Glomerular endothelial cell (primary cell): ENCODE measurements around the gene CRK. TPM values are rescaled to one million over a fixed set of nuclear protein-coding genes. Genes with fewer than 3 reads are reported as not detected.

Experiments
- DNase-seq: peaks from one replicate; pipeline ENCODE4 v3.0.0-alpha.2; 2011; ENCODE audit warnings: low read depth, low spot score; ENCODE audit errors: extremely low read depth
- total RNA-seq: library from RNA; depleted of rRNA; stranded (reverse); fragments of >200 nt; gene quantifications from 2 replicates; pipeline ENCODE4 v1.2.3, GENCODE V29; 2015

Gene CRK
- total RNA-seq: 79.9 and 89.7 TPM in 2 replicates

GRCh38 chr17:1455797-1456599 lies at the start of gene CRK:
CRK (minus strand) TSS chr17:1456232; CDS start chr17:1456117, 115 bp downstream.
- no peak for DNase-seq

- no peak for DNase-seq
Observed at GRCh38 chr17:1505586-1505985, 49.6 kb upstream of the CRK start.

GRCh38 chr17:1504866-1505265 lies 48.8 kb upstream of the CRK start:
- DNase-seq: no peak

GRCh38 chr17:1503699-1504098 lies 47.7 kb upstream of the CRK start:
- no peak for DNase-seq

GRCh38 chr17:1498869-1499268 lies 42.8 kb upstream of the CRK start:
- DNase-seq: no peak

- no peak for DNase-seq
Observed at GRCh38 chr17:1498233-1498632, 42.2 kb upstream of the CRK start.

- DNase-seq: no peak
Observed at GRCh38 chr17:1497831-1498230, 41.8 kb upstream of the CRK start.

GRCh38 chr17:1496869-1497268 lies 40.8 kb upstream of the CRK start:
- no peak for DNase-seq

- DNase-seq: no peak
Observed at GRCh38 chr17:1495265-1495989, 39.4 kb upstream of the CRK start.

GRCh38 chr17:1494736-1495253 lies 38.8 kb upstream of the CRK start:
- DNase-seq: no peak

- DNase-seq: no peak
Observed at GRCh38 chr17:1494203-1494602, 38.2 kb upstream of the CRK start.

- no peak for DNase-seq
Observed at GRCh38 chr17:1493291-1493980, 37.4 kb upstream of the CRK start.

GRCh38 chr17:1492249-1493206 lies 36.5 kb upstream of the CRK start, which contains the start of gene MYO1C:
MYO1C (minus strand) TSS chr17:1492686; CDS start chr17:1492487, 199 bp downstream.
- DNase-seq: no peak

GRCh38 chr17:1491443-1492248 lies 35.6 kb upstream of the CRK start:
- no peak for DNase-seq

- DNase-seq: no peak
Observed at GRCh38 chr17:1490643-1491442, 34.8 kb upstream of the CRK start.

GRCh38 chr17:1488826-1489270 lies 32.8 kb upstream of the CRK start:
- no peak for DNase-seq

- no peak for DNase-seq
Observed at GRCh38 chr17:1487939-1488825, 32.1 kb upstream of the CRK start.
